Loucy (cell line): ENCODE measurements around the gene SETD3.

Experiments
- H2AFZ ChIP-seq: fragments of 200-600 bp; sonication (generic); 2 replicates; pipeline ENCODE4 v1.6.0; 2016; ENCODE audit warnings: antibody characterized with exemption, mild to moderate bottlenecking, low read length, moderate library complexity
- H3F3A ChIP-seq: fragments of 200-600 bp; 2 replicates; pipeline ENCODE4 v1.6.0; 2016; ENCODE audit warnings: antibody characterized with exemption, low read depth, mild to moderate bottlenecking
- H3K27me3 ChIP-seq: fragments of 200-600 bp; sonication (generic); 2 replicates; pipeline ENCODE4 v1.6.1; 2014; ENCODE audit warnings: low read length, mild to moderate bottlenecking; ENCODE audit not compliant: insufficient read depth, poor library complexity, severe bottlenecking
- H3K36me3 ChIP-seq: fragments of 200-600 bp; sonication (generic); 2 replicates; pipeline ENCODE4 v1.6.1; 2016; ENCODE audit warnings: low read length; ENCODE audit not compliant: insufficient read depth
- H3K4me1 ChIP-seq: fragments of 200-600 bp; sonication (generic); 2 replicates; pipeline ENCODE4 v1.5.1; 2014; ENCODE audit warnings: low read length, mild to moderate bottlenecking; ENCODE audit not compliant: insufficient read depth, poor library complexity, severe bottlenecking
- H3K4me2 ChIP-seq: fragments of 200-600 bp; sonication (generic); 2 replicates; pipeline ENCODE4 v1.6.0; 2014; ENCODE audit warnings: antibody characterized with exemption, low read length, low read depth, mild to moderate bottlenecking; ENCODE audit not compliant: poor library complexity, severe bottlenecking
- H3K4me3 ChIP-seq: fragments of 200-600 bp; sonication (generic); 2 replicates; pipeline ENCODE4 v1.5.1; 2014; ENCODE audit warnings: low read length, mild to moderate bottlenecking, mixed read lengths; ENCODE audit not compliant: poor library complexity, severe bottlenecking
- H3K79me2 ChIP-seq: fragments of 200-600 bp; sonication (generic); 2 replicates; pipeline ENCODE4 v1.6.1; 2014; ENCODE audit warnings: low read length; ENCODE audit not compliant: insufficient read depth
- H3K9ac ChIP-seq: fragments of 200-600 bp; sonication (generic); 2 replicates; pipeline ENCODE4 v1.6.0; 2014; ENCODE audit warnings: mild to moderate bottlenecking, low read depth, low read length, moderate library complexity; ENCODE audit not compliant: poor library complexity, severe bottlenecking
- H3K9me2 ChIP-seq: fragments of 200-600 bp; sonication (generic); replicated peaks from 2 replicates; pipeline ENCODE4 v1.6.1; 2016; ENCODE audit warnings: low read depth, low read length, mixed read lengths
- H3K9me3 ChIP-seq: fragments of 200-600 bp; sonication (generic); 2 replicates; pipeline ENCODE4 v1.6.1; 2014; ENCODE audit warnings: mild to moderate bottlenecking, antibody characterized with exemption, low read length, low read depth; ENCODE audit not compliant: insufficient read depth
- H4K20me1 ChIP-seq: fragments of 200-600 bp; sonication (generic); 2 replicates; pipeline ENCODE4 v1.6.0; 2014; ENCODE audit warnings: antibody characterized with exemption, low read length, mild to moderate bottlenecking; ENCODE audit not compliant: insufficient read depth, poor library complexity, severe bottlenecking
- CTCF ChIP-seq: fragments of 200-600 bp; sonication (generic); conservative IDR thresholded peaks from 2 replicates; pipeline ENCODE4 v1.5.1; 2014; ENCODE audit warnings: mild to moderate bottlenecking, antibody characterized with exemption, low read length
- EZH2phosphoT487 ChIP-seq: fragments of 200-600 bp; IDR thresholded peaks from 2 replicates; pipeline ENCODE4 v1.6.1; 2018; ENCODE audit warnings: antibody characterized with exemption, mild to moderate bottlenecking, moderate library complexity, borderline replicate concordance

SETD3 gene

GRCh38 chr14:99471731-99472130 is 8.9 kb downstream of the SETD3 start:
- Histone ChIP-seq H3K36me3 (no peaks in the 10 kb centered on the region), H3K4me3 (no peak overlapping the region), H3K9me2 (no peaks in the 10 kb centered on the region), H2AFZ (no peak overlapping the region), H3K4me2 (no peak overlapping the region), H3K9me3 (no peaks in the 10 kb centered on the region), H3K27me3 (no peaks in the 10 kb centered on the region), H4K20me1 (peaks cover 86% of the 10 kb centered on the region), H3F3A (no peaks in the 10 kb centered on the region), H3K79me2 (peaks cover 98% of the 10 kb centered on the region), H3K4me1 (peaks cover 42% of the 10 kb centered on the region), H3K9ac (no peak overlapping the region)
- TF ChIP-seq CTCF (no peak), EZH2phosphoT487 (no peak)

GRCh38 chr14:99468836-99469592 is 11.6 kb downstream of the SETD3 start:
- Histone ChIP-seq H3K4me2 (no peak overlapping the region), H4K20me1 (peaks cover 76% of the 10 kb centered on the region), H3K27me3 (no peaks in the 10 kb centered on the region), H3K9ac (no peak overlapping the region), H3K79me2 (peaks cover 90% of the 10 kb centered on the region), H3K4me1 (peaks cover 34% of the 10 kb centered on the region), H3K4me3 (no peak overlapping the region), H3K36me3 (peaks cover 18% of the 10 kb centered on the region; the same call in 1 of the 2 replicates), H3F3A (no peaks in the 10 kb centered on the region), H3K9me3 (no peaks in the 10 kb centered on the region), H2AFZ (no peak overlapping the region), H3K9me2 (no peaks in the 10 kb centered on the region)
- TF ChIP-seq EZH2phosphoT487 = no peak
- no peak for TF ChIP-seq CTCF

- Histone ChIP-seq H3K4me2 (no peak overlapping the region), H3K9me3 (no peaks in the 10 kb centered on the region), H3K27me3 (no peaks in the 10 kb centered on the region), H3K9me2 (no peaks in the 10 kb centered on the region), H3F3A (no peaks in the 10 kb centered on the region), H3K36me3 (peaks cover 27% of the 10 kb centered on the region; the same call in 1 of the 2 replicates), H3K4me3 (no peak overlapping the region), H3K9ac (no peak overlapping the region), H3K4me1 (peaks cover 27% of the 10 kb centered on the region), H3K79me2 (peaks cover 80% of the 10 kb centered on the region), H4K20me1 (peaks cover 66% of the 10 kb centered on the region), H2AFZ (no peak overlapping the region)
- TF ChIP-seq EZH2phosphoT487 (no peak), CTCF (no peak)
These were observed 12.6 kb downstream of the SETD3 start for GRCh38 chr14:99468081-99468480.
